Stimulated activated CD8-positive, alpha-beta memory T cell treated with anti-CD3 and anti-CD28 coated beads, Interleukin-15, amount 100 ng/mL, for 4 hours (primary cell): Measurements from ENCODE around the gene BBX.

ENCODE experiments used
- DNase-seq, 2 donors: peaks; one replicate each; pipeline ENCODE4 v3.0.0-alpha.2; 2020; ENCODE audit warnings: low read depth in 2 of 2

Gene BBX

GRCh38 chr3:107598926-107599771, 76.4 kb downstream of the BBX start:
- DNase-seq = no peak

GRCh38 chr3:107599772-107600145, 77.0 kb downstream of the BBX start:
- DNase-seq = no peak

GRCh38 chr3:107600780-107601179, 78.0 kb downstream of the BBX start:
- DNase-seq = no peak

- no peak for DNase-seq
These were observed 81.5 kb downstream of the BBX start for GRCh38 chr3:107604057-107604822.

GRCh38 chr3:107611775-107612469, 89.2 kb downstream of the BBX start:
- no peak for DNase-seq

GRCh38 chr3:107612664-107613084, 89.9 kb downstream of the BBX start:
- no peak for DNase-seq

GRCh38 chr3:107619549-107619948, 96.8 kb downstream of the BBX start:
- no peak for DNase-seq

GRCh38 chr3:107620534-107620933, 97.8 kb downstream of the BBX start:
- DNase-seq = no peak

- DNase-seq = no peak
These were observed 98.7 kb downstream of the BBX start for GRCh38 chr3:107621465-107621864.

GRCh38 chr3:107627962-107628542, 105.3 kb downstream of the BBX start:
- DNase-seq = no peak

GRCh38 chr3:107629566-107629965, 106.8 kb downstream of the BBX start:
- DNase-seq = no peak

GRCh38 chr3:107630779-107631178, 108.0 kb downstream of the BBX start:
- no peak for DNase-seq

- no peak for DNase-seq
These were observed 109.8 kb downstream of the BBX start for GRCh38 chr3:107632576-107632975.

- no peak for DNase-seq
These were observed 110.8 kb downstream of the BBX start for GRCh38 chr3:107633327-107634098.

- no peak for DNase-seq
These were observed 111.3 kb downstream of the BBX start for GRCh38 chr3:107634099-107634489.

- no peak for DNase-seq
These were observed 114.8 kb downstream of the BBX start for GRCh38 chr3:107637416-107638183.

GRCh38 chr3:107641572-107642307, 119.0 kb downstream of the BBX start:
- no peak for DNase-seq

- no peak for DNase-seq
These were observed 120.5 kb downstream of the BBX start for GRCh38 chr3:107643038-107643883.

GRCh38 chr3:107644631-107645030, 121.9 kb downstream of the BBX start:
- DNase-seq = no peak
